HepG2 (cell line): ENCODE data around the gene EIF2AK2. TPM values are rescaled to one million over a fixed set of nuclear protein-coding genes. Genes with fewer than 3 reads are reported as not detected.

Source experiments
- ADNP ChIP-seq: sonication (generic); formaldehyde crosslinking; IDR thresholded peaks from 2 replicates; pipeline ENCODE4 v1.4.0; 2020; ENCODE audit warnings: missing genetic modification reagents
- CCAR2 ChIP-seq: fragments of 200-400 bp; formaldehyde crosslinking; optimal IDR thresholded peaks from 2 replicates; pipeline ENCODE3; 2018; ENCODE audit warnings: low read depth, mild to moderate bottlenecking, low read length, moderate library complexity
- DZIP1 ChIP-seq: sonication (generic); formaldehyde crosslinking; IDR thresholded peaks from 2 replicates; pipeline ENCODE4 v1.5.0; 2020; ENCODE audit warnings: mild to moderate bottlenecking, missing genetic modification reagents
- HNRNPH1 ChIP-seq: fragments of 200-400 bp; formaldehyde crosslinking; optimal IDR thresholded peaks from 2 replicates; pipeline ENCODE3; 2017; ENCODE audit warnings: mild to moderate bottlenecking, low read depth, low read length
- MAZ ChIP-seq, 2 experiments: sonication (generic) in 1 of 2; formaldehyde crosslinking in 1 of 2; IDR thresholded peaks; 2 replicates each; pipeline versions ENCODE4 v1.5.0 to v1.6.1; 2012 to 2020; ENCODE audit warnings: low read depth in 2 of 2, mild to moderate bottlenecking in 2 of 2, borderline replicate concordance in 1 of 2, improper control_type of control experiment in 1 of 2, low read length in 1 of 2, missing genetic modification reagents in 1 of 2, moderate library complexity in 1 of 2
- RAD21 ChIP-seq: fragments of 450-650 bp; formaldehyde crosslinking; IDR thresholded peaks from 2 replicates; pipeline ENCODE4 v1.5.0; 2020; ENCODE audit warnings: mild to moderate bottlenecking
- RAD51 ChIP-seq: fragments of 450-650 bp; IDR thresholded peaks from 2 replicates; pipeline ENCODE4 v1.6.1; 2016; ENCODE audit warnings: borderline replicate concordance
- SOX6 ChIP-seq, 2 experiments: fragments of 450-650 bp in 1 of 2; sonication (generic) in 1 of 2; formaldehyde crosslinking in 1 of 2; IDR thresholded peaks; 2 replicates each; pipeline versions ENCODE4 v1.4.0 to v1.6.1; 2017 to 2020; ENCODE audit warnings: antibody characterized with exemption in 1 of 2, mild to moderate bottlenecking in 1 of 2, missing genetic modification reagents in 1 of 2
- ZHX2 ChIP-seq, 2 experiments: sonication (generic) in 1 of 2; formaldehyde crosslinking in 1 of 2; IDR thresholded peaks; 2 replicates each; pipeline versions ENCODE4 v1.6.1 to v1.9.0; 2014 to 2022; ENCODE audit warnings: antibody characterized with exemption in 1 of 2, borderline replicate concordance in 1 of 2, inconsistent platforms in 1 of 2, low read depth in 1 of 2, missing genetic modification reagents in 1 of 2
- ZNF382 ChIP-seq: sonication (generic); formaldehyde crosslinking; IDR thresholded peaks from 2 replicates; pipeline ENCODE4 v1.5.0; 2020; ENCODE audit warnings: missing genetic modification reagents, mild to moderate bottlenecking, borderline replicate concordance
- ZNF496 ChIP-seq: sonication (generic); formaldehyde crosslinking; IDR thresholded peaks from 2 replicates; pipeline ENCODE4 v1.8.1; 2023; ENCODE audit warnings: mild to moderate bottlenecking, moderate library complexity, missing genetic modification reagents; ENCODE audit not compliant: insufficient replicate concordance
- ZNF503 ChIP-seq: sonication (generic); formaldehyde crosslinking; IDR thresholded peaks from 2 replicates; pipeline ENCODE4 v1.4.0; 2020; ENCODE audit warnings: missing genetic modification reagents
- ZNF777 ChIP-seq: sonication (generic); formaldehyde crosslinking; IDR thresholded peaks from 2 replicates; pipeline ENCODE4 v1.4.0; 2020; ENCODE audit warnings: missing genetic modification reagents
- ZNF816 ChIP-seq: sonication (generic); formaldehyde crosslinking; IDR thresholded peaks from 2 replicates; pipeline ENCODE4 v1.8.0; 2022; ENCODE audit warnings: missing genetic modification reagents, mild to moderate bottlenecking, borderline replicate concordance
- ZSCAN12 ChIP-seq: sonication (generic); formaldehyde crosslinking; IDR thresholded peaks from 2 replicates; pipeline ENCODE4 v1.9.0; 2021; ENCODE audit warnings: mild to moderate bottlenecking, missing genetic modification reagents
- polyA plus RNA-seq, 8 experiments: library from polyadenylated mRNA; depleted of rRNA in 3 of 8; stranded (reverse) in 7 of 8; unstranded in 1 of 8; fragments of >200 nt; fragmentation: Illumina TruSeq in 4 of 8; extraction: Trizol in 4 of 8; gene quantifications; 2 replicates each; pipeline versions ENCODE4 v1.2.1 to v1.2.3, GENCODE V29; 2011 to 2016; ENCODE audit warnings: low read depth in 4 of 8, missing spikeins in 1 of 8, mixed read lengths in 1 of 8; ENCODE audit not compliant: insufficient read depth in 1 of 8
- total RNA-seq, 5 experiments: library from RNA; depleted of rRNA; stranded (reverse); fragments of >200 nt; fragmentation: Illumina TruSeq; extraction: Trizol; gene quantifications; 2 replicates each; pipeline ENCODE4 v1.2.3, GENCODE V29; 2016; ENCODE audit warnings: low read depth in 1 of 5

EIF2AK2 gene
- total and polyA plus RNA-seq, 2 of the 13 experiments (the other 11 are each of a cell fraction or from before 2014, with no cell fraction given), result 10.2 to 26.1 TPM

GRCh38 chr2:37083873-37084794 is 72.6 kb downstream of the EIF2AK2 start, which contains the start of the genes GPATCH11 and HEATR5B (continued):
- TF ChIP-seq DZIP1 (no peak; the same call in 1 of the 2 replicates), ZSCAN12 (CRISPR knock-in tag) (peak; percentile 36; the same call in 1 of the 2 replicates), ZNF496 (CRISPR knock-in tag) (no peak), ZNF777 (CRISPR knock-in tag) (peak; percentile 98), ZNF382 (CRISPR knock-in tag) (no peak), RAD21 (CRISPR knock-in tag) (peak; percentile 11; the same call in 1 of the 2 replicates), ZNF503 (CRISPR knock-in tag) (peak; percentile 78; the same call in 1 of the 2 replicates), CCAR2 (no peak), ZHX2 (IDR thresholded peaks at IDR 0.05; ENCODE audit: low read depth) (no peak), ZHX2 (CRISPR knock-in tag; IDR thresholded peaks at IDR 0.05; ENCODE audit: borderline replicate concordance) (no peak), HNRNPH1 (peak; percentile 4), MAZ (IDR thresholded peaks at IDR 0.05; ENCODE audit: borderline replicate concordance, low read depth, low read length) (peak; percentile 29; the same call in 1 of the 2 replicates), MAZ (CRISPR knock-in tag; IDR thresholded peaks at IDR 0.05; ENCODE audit: low read depth) (peak; percentile 78; the same call in 1 of the 2 replicates), SOX6 (IDR thresholded peaks at IDR 0.05) (no peak), SOX6 (CRISPR knock-in tag; IDR thresholded peaks at IDR 0.05) (peak; percentile 82), ADNP (CRISPR knock-in tag) (no peak), ZNF816 (CRISPR knock-in tag) (peak; percentile 81; the same call in 1 of the 2 replicates), RAD51 (no peak)
